ENCODE measurements around the gene OGG1.
A peak's percentile ranks its signal among the peaks of the same experiment; 100 is the strongest.
"Not testable (repeated sequence)": the region's sequence is repeated elsewhere in the genome, so short reads cannot be mapped to it uniquely, and the experiment has no call there.

The OGG1 gene

DNA sequence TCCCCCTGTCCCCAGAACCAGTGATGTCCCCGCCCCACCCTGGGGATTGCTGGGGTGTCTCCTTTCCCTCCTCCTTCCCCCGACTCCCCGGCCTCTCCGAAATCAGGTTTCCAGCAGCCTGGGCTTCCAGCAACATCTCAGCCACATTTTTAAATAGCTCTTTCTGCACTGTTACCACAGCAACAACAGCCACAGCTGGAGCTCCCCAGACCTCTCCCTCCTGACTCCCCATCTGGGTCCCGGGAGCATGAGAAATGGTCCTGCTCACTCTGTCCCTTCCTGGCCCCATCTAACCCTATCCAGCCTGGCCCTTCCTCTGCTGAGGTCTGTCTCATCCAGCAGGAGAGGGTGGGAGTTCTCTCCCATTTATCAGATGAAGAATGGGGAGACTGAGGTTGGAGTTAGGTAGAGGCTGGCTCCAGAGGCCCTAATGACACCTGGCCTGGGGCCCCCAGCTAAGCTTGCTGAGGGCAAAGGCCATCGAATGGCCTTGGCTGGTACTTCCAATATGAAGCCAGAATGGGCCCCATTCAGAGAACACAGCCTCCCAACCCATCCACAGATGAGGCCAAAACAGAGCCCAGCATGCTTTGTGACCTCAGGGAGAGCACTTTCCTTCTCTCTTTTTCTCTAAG is 18.5 kb downstream of the OGG1 start:
- DNase-seq, result no peak

- no peak for DNase-seq
Observed at GRCh38 chr3:9769012-9769411, 19.3 kb downstream of the OGG1 start.

- peak in 1 of 2 donors; percentile 16 for DNase-seq
Observed at GRCh38 chr3:9769426-9770275, 19.9 kb downstream of the OGG1 start, which contains the start of gene CAMK1. Gene CAMK1 (minus strand): TSS chr3:9769947. CDS start chr3:9767749, 2,198 bp downstream.

DNA sequence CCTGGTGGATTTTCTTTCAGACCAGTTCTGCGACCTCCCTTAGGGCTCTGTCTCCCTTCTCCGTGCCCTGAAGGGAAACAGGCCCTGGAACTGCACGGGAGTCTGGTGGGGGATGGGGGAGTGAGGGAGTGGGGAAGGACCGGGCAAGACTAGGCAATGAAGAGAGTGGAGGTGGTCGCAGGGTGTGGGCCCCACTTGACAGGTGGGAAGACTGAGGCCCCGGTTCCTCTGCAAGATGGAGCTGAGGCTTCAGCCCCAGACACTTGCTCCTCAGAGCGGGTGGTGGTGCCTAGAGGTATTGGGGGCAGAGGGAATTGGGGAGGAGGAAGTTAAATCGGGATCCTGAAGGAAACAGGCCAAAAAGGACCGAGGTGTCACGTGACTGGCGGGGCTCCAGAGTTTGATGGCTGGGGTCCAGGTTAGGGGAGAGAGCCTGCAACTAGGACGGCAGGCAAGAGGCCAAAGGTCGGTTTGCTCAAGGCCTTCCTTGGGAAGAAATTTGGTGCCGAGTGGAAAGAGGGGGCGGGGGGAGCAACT is 20.6 kb downstream of the OGG1 start:
- no peak for DNase-seq

- DNase-seq, result not testable (repeated sequence)
Observed at GRCh38 chr3:9771007-9771406, 21.3 kb downstream of the OGG1 start.

DNA sequence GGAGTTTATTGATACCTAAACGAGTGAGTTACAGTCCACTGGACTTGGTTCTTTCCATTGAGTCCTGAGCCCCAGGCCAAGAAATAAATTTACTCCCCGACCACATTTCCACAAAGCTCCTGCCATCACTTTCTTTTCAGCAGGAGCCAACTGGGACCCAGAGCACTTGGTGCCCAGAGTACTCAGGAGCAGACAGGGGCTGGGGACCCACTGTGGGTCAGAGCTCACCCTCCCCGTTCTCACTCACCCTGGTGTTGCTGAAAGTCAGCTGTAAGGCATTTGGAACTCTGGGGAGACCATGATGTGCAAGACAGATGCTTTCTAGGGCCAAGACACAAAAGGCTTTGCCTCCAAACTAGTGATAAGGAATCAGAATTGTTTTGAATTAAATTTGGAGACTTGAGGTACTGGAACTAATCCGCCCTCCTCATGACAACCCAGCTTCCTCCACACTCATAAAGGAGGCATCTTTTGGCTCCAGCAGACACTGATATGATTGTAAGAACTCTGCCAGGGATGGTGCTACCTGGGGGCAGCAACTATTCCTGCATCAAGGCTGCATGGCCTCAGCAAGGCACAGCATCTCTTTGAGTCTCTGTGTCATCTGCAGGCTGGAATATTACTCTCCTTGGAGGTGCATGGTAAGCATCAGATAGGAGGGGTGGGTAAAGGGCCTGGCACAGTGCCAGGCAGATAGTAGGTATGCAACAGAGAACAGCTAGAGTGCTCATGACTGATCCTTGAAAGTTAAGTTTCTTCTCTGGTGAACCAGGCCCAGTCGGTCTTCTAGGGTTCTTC is 27.3 kb downstream of the OGG1 start:
- DNase-seq, result no peak

GRCh38 chr3:9777694-9778021 is 27.9 kb downstream of the OGG1 start:
- no peak for DNase-seq

DNA sequence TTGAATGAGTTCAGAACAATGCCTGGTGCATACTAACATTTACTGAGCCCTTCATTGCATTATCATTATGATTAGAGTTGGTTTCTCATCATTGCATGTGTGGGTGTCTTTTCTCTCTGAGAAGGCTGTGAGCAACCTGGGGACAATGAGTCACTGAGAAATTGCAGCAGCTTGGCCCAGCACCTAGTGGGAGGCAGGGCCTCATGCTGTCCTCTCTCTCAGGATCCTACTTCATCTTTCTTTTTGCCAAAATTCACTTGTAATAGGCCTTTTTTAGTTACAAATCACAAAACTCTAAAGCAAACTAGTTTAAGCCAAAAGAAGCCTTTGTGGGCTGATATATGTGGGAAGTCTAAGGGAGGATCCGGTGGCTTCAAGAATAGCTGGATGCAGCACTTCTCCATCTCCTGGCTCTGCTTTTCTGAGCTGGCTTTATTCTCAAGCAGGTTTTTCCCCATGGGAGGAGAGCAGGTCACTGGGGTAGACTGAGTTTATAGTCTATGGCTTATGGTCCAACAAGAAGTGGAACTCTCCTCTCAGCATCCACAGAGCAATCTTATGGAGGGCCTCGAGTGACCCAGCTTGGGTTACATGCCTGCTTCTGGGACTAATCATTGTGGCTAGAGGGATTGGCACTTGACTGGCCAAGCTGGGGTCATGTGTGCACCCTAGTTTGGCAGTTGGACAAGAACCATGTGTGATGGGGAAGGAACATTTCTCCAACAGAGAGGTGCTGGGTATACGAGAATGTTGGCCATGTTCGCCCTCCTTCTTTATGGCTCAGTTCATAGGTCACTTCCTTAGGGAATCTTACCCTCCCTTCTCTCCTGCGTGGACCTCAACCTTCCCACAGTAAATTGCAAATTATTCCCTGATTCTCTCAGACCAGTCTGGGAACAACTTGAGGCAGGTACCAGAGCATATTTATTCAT is 28.7 kb downstream of the OGG1 start:
- no peak for DNase-seq

DNA sequence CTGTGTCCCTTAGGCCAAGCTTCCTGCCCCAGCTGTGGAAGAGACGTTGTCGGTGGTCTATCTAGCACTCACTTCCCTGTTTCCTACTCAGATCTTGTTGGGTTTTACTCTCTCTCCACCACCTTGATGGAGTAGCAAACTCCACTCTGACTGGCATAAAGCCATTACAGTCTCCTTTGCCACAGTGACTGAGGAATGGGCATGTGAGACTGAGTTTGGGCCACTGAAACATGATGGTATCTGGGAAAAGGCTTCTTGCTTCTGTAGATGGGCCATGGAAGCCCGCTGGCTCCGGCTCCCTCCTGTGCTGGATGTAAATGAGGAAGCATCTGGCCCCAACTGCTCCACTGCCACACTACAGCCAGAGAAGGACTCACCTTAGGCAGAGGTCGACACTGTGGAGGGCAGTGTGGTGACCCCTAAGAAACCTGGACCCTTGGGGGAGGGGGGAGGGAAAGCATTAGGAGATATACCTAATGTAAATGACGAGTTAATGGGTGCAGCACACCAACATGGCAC is 29.4 kb downstream of the OGG1 start:
- DNase-seq, result no peak

- DNase-seq, result peak; percentile 22 to 91
Observed at GRCh38 chr3:9779721-9780457, 30.1 kb downstream of the OGG1 start.

DNA sequence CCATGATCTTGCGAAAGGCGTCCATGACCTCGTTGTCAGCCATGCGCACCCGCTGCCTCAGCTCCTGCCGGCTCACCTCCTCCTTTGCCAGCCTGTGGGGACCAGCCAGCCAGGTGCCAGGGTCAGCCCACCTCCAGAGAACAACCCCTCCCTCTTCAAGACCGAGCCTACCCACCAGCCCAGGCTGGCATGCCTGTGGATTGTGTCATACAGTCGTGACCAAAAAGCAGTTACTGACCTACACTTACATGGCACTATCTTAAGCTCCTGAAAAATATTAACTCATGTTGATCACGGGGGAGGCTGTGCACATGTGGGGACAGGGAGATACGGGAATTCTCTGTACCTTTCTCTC is 30.7 kb downstream of the OGG1 start:
- DNase-seq, result no peak

DNA sequence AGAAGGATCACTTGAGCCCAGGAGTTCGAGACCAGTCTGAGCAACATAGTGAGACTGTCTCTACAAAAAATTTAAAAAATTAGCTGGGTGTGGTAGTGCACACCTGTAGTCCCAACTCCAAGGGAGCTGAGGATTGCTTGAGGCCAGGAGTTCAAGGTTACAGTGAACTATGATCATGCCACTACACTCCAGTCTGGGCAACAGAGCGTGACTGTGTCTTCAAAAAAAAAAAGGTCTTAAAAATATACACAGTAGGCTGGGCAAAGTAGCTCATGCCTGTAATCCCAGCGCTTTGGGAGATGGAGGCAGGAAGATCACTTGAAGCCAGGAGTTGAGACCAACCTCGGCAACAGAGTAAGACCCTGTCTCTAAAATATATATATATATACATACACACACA is 31.2 kb downstream of the OGG1 start:
- no peak for DNase-seq

DNA sequence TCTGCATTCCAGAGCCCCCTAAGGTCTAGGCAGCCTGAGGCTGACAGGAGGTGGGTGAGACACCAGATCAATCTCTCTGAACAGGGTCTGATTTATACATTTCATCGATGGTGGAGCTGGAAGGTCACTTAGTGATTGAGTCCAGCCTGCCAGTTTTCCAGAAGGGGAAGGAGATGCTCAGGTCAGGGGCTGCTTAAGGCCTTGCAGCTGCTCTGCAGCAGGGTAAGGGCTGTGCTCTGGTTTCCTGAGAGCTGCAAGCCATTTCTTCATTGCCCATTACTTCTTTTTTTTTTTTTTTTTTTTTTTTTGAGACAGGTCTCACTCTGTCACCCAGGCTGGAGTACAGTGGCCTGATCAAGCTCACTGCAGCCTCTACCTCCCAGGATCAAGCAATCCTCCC is 31.8 kb downstream of the OGG1 start:
- no peak for DNase-seq

- DNase-seq, result no peak
Observed at GRCh38 chr3:9781978-9782603, 32.3 kb downstream of the OGG1 start.

- DNase-seq, result no peak
Observed at GRCh38 chr3:9782770-9783169, 33.0 kb downstream of the OGG1 start.

GRCh38 chr3:9783954-9784353 is 34.2 kb downstream of the OGG1 start:
- no peak for DNase-seq

DNA sequence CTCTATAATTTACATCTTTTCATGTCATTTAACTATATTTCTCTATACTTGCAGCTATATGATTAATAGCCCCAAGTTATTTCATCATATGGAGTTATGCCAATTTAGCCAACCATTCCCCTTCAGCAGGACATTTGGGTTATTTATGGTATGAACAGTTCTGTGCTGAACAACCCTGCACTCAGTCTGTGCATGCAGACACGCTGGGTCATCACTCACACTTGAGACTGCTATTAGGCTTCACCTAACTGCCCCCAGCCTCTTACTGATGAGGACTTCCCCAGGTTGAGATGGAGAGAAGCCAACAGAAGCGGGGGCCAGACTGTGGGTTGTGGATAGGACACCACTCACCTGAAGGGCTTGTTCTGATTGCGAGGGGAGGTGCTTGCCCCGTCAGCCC is 35.2 kb downstream of the OGG1 start:
- DNase-seq, result no peak

GRCh38 chr3:9785602-9786001 is 35.9 kb downstream of the OGG1 start:
- no peak for DNase-seq

DNA sequence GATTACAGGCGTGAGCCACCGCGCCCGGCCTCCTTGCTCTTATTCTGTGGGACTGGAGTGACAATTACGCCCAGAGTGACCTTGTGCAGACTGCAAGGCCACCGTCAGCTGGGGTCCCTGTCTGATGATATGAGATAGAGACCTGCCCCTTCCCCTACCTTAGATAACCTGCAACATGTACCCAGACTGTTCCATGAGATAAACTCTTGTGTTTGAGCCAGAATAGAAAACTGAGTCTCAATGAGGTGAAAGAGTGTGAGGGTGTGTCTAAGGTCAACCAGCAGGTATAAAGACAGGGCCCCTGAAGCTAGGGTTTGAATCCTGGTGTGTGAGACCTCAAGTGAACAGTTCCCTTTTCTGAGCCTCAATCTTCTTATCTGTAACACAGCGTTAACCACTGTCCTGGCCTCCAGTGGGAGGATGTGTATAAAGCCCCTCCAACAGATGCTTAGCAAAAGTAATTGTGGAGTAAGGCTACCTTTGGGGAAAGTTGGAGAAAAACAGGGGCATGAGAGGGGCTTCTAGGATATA is 36.5 kb downstream of the OGG1 start:
- no peak for DNase-seq

DNA sequence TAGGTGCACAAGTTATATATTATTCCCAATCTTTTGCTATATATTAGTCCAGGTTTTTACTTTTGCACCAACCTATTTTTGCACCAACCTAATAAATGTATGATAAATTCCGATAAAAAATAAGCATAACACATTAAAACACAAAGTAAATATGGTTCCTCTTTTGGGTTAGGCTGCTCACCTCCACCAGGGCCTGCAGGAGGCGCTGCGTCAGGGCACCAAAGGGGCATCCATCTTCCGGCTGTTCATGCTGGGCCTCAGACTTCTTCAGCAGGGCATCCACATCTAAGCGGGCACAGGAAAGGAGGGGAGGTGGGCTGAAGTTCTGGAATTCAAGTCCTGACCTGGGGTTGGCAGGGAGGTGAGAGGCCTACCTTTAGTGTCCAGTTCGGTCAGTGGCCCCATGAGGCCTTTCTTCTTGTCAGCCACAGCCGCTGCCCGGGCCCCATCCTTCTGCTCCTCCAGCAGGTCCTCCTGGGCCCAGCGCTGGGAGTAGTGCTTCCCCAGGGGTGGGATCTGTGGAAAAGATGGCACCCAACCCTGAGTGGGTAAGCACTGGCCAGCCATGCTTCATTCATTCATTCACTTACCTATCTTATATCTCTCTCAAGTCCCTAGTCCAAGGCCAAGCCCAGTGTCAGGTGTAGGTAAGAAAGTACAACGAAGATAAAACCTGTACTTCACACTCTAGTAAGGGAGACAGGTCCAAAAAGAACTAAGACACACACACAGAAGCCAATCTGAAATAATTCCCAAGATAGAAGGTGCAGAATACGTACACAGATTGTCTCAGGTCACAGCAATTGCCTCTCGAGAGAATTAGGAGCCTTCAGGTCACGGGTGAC is 37.3 kb downstream of the OGG1 start:
- no peak for DNase-seq

Measured in bone marrow (tissue), 2 donors.